GM18508 (cell line): ENCODE data around the gene MR1.
A peak's percentile ranks its signal among the peaks of the same experiment; 100 is the strongest.
"Not testable (repeated sequence)": the region's sequence is repeated elsewhere in the genome, so short reads cannot be mapped to it uniquely, and the experiment has no call there.

Source experiments
- ATAC-seq: cut with Tn5 transposase; IDR thresholded peaks from one replicate; pipeline ENCODE4 v1.9.1; 2021; ENCODE audit warnings: moderate number of reproducible peaks; ENCODE audit not compliant: insufficient read depth, unreplicated experiment

MR1 gene

DNA sequence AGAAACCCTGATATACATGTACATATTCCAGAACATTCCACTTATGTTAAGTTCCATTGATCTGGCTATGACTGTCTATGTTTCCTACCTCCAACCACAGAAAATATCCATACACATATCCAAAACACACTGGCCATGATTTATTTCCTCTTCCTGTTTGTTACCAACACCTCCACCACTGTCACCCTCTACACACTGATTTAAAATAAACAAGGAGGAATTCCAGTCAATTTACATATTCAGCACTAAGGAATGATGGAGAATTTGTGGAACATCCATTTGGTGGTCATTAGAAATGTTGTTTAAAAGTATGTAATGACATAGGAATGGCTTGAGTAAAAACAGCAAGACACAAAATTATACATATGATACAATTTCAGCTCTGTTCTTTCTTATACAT lies 5.6 kb upstream of the MR1 start:
- no peak for ATAC-seq

- ATAC-seq: no peak
Observed at GRCh38 chr1:181028615-181029014, 5.2 kb upstream of the MR1 start.

GRCh38 chr1:181032535-181032934 lies 1.2 kb upstream of the MR1 start:
- no peak for ATAC-seq

DNA sequence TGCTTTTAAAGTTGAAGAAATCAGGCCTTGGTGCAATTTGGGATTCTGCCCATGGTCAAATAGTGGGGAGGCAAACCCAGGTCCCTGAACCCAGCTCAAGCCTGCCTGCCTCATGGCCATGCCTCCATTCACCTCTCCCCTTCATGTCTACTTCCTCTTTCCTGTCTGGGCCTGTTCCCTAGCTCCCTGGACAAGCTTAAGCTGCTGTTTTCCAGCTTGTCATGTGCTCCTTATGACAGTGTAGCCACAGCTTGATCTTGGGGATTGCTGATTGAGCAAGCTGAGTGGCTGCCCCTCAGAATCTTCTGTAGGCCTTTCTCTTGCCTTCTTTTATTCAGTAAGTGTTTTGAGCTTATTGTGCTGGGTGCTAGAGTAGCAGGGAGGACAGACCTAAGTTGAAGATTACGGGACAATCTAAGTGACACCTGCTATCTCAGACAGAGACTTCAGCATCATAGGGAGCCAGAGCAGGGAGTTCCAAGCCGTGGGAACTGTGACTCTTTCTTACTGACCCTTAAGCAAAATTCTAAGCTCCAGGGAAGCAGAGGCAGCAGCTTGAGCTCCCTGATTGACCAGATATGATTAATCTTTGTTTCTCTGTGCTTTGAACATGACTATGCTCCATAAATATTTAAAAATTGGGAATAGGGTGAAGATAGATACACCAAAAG lies 520 bp upstream of the MR1 start:
- peak; percentile 15 for ATAC-seq

- not testable (repeated sequence) for ATAC-seq
Observed at GRCh38 chr1:181035210-181035609, 1.4 kb downstream of the MR1 start.

- ATAC-seq: no peak
Observed at GRCh38 chr1:181036107-181036836, 2.5 kb downstream of the MR1 start.

DNA sequence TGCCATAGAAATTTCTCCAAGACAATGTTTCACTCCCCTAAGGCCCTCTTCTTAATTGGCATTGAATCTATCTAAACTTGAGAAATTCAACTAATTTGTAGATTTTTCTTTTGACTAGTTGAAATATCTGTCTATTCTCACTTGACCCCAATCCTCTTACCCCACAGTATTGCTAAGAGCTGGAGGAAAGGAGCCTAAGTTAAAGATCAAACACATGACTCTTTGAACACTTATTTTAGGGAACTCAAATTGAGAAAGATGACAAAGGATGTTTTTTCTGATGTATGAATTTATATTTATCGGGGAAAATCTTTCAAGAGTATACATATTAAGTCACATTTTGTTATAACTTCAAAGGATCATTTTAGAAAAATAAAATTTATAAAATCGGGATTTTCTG lies 3.6 kb downstream of the MR1 start:
- ATAC-seq: no peak

GRCh38 chr1:181038399-181038873 lies 4.7 kb downstream of the MR1 start:
- no peak for ATAC-seq

DNA sequence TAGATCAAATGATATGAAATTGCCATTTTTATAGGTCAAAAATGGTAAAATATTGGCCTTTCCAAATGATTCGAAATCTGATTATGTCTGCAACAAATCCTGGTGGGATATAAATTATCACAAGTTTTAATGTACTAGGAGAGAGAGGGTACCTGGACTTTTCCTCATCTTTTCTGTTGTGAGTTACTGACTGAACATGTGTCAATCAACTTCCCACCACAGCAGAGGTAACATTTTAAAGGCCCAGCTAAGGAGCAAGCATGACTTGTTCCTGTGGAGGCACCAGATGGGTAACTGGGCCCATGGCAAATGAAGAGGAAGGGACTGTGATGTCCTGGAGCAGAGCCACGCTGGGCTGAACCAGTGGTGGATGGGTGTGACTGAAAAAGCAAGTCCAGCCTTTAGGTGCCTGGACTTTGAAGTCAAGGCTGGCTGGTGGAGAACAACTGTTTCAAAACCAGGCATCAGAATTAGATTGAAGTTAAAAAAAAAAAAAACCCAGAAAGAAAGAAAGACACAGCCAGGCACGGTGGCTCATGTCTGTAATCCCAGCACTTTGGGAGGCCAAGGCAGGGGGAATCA lies 6.6 kb downstream of the MR1 start:
- ATAC-seq: no peak

DNA sequence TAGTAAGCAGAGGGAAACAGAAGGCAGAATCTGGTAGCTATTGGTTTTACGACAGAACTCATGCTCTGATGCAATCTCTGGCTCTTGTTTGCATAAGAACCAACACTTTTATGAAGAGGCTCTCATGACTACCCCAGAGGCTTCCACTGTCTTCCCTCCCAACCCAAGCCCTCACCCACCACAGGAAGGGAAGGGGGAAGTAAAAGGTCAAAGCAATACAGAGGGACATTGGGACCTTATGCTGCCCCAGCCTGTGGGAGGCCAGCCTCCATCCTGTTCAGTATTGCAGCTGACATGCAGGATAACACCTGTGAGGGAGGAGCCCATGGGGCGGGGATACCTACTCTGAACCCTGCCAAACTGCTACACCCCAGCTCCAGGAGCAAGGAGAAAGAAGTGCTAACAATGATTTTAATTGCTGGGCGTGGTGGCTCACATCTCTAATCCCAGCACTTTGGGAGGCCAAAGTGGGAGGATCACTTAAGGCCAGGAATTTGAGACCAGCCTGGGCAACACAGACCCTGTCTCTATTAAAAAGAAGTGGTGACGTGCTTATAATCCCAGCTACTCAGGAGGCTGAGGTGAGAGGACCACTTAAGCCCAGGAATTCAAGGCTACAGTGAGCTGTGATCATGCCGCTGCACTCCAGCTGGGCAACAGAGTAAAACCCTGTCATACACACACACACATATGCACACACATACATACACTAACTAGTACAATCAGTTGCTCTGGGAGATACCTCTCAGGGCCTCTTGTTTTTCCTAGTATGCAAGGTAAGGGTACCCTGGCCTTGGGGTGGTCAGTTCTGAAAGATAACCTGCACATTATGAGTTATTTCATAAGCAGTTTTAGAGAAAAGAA lies 9.5 kb downstream of the MR1 start:
- ATAC-seq: no peak

DNA sequence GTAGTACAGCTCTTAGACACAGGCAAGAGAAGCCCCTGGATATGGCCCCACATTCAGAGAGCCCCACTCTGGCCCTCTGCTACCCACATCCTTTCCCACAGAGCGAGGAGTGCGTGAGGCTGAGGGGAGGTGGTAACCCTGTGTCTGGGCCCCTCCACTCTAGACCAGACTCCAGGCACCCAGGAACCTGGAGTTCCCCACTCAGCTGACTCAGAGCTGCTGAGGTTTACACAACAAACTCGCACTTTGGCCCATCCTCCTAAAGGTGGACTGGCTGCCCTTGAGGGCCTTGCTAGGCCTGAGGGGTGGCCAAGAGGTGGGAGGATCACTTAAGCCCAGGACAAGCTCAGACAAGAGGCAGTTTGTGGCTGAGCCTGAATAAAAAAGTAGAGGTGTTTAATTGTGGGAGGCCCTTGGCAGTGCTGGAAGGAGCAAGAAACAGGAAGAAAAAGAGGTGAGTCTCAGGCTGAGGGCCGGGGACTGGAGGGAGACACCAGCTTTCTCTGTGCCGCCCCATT lies 10.7 kb downstream of the MR1 start:
- peak; percentile 88 for ATAC-seq

DNA sequence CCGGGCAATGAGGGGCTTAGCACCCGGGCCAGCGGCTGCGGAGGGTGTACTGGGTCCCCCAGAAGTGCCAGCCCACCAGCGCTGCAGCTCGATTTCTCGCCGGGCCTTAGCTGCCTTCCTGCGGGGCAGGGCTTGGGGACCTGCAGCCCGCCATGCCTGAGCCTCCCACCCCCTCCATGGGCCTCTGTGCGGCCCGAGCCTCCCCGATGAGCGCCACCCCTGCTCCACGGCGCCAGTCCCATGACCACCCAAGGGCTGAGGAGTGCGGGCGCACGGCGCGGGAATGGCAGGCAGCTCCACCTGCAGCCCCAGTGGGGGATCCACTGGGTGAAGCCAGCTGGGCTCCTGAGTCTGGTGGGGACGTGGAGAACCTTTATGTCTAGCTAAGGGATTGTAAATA lies 12.2 kb downstream of the MR1 start:
- ATAC-seq: not testable (repeated sequence)

- ATAC-seq: no peak
Observed at GRCh38 chr1:181049378-181049777, 15.6 kb downstream of the MR1 start.

DNA sequence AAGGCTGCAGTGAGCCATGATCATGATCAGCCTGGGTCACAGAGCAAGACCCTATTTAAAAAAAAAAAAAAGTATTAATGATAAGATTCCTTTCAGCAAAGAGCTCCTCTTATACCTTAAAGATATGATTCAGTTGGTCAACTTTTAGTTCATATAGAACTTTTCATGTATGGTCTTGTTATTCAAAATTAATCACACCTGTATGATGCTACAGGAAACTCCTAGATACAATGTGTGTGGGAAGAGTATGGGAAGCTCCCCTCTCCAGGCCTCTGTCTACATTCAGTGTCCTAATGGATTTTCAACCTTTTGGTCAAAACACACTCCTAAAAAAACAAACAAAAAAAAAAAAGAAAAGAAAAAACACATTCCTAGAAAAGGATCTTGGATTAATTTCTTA lies 17.1 kb downstream of the MR1 start:
- no peak for ATAC-seq

GRCh38 chr1:181056560-181056959 lies 22.8 kb downstream of the MR1 start:
- ATAC-seq: no peak

DNA sequence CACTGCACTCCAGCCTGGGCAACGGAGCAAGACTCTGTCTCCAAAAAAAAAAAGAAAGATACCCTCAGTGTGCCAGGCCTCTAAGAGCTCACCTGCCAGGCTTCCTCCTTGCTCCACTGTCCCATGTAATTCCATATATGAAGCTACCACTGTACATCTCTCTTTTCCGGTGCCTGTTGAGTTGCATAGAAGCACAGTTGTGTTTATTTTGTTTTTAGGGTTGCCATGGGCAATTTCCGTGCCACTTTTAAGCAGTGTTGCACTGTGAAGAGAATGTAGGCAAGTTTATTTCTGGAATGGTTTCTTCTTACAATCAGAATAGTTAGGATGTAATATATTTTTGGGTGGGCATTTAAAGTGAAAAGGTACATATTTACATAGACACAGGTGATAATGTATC lies 23.3 kb downstream of the MR1 start:
- no peak for ATAC-seq

DNA sequence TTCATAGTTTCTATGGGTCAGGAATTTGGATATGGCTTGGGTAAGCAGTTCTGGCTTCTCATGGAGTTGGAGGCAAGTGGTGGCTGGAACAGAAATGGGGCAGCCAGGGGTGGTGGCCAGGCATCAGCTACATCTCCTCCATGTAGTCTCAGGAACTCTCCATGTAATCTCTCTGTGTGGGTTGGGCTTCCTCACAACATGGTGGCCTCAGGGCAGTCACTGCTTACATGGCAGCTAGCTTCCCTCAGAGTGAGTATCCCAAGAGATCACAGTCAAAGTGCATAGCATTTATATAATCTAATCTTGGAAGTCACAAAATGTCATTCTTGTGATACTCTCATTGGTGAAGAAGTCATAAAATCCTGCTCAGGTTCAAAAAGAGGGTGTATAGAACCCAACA lies 25.7 kb downstream of the MR1 start:
- ATAC-seq: no peak

- no peak for ATAC-seq
Observed at GRCh38 chr1:181060066-181060465, 26.3 kb downstream of the MR1 start.

- not testable (repeated sequence) for ATAC-seq
Observed at GRCh38 chr1:181060947-181061346, 27.2 kb downstream of the MR1 start.

DNA sequence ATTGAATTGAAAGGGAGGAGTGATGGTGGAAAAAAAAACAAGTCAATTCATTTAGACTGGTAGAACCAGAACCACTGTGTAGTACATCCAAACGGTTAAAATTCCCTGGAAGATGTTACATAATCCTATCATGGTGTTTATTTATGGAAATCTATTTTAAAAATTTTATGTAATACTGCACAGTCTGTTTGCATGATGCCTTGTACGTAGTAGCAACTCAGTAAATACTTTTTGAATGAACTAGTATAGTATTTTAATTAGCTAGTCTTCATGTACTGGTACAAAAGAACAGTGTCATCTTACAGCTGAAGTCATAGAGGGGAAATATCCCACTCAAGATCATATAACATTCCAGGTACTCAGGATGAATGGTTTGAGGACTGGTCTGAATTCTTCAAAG lies 27.7 kb downstream of the MR1 start:
- no peak for ATAC-seq
